ENCODE results near the gene ARHGEF4. TPM values are rescaled to one million over a fixed set of nuclear protein-coding genes. Genes with fewer than 3 reads are reported as not detected.

The ARHGEF4 gene
- total RNA-seq, 2 donors from 2014 or later = 0.20 to 0.80 TPM

GRCh38 chr2:130827502-130828251 is 9.0 kb upstream of the ARHGEF4 start:
- Mint-ChIP-seq H3K27ac (no peak overlapping the region), H3K9me3 (no peaks in the 10 kb centered on the region), H3K36me3 (no peaks in the 10 kb centered on the region)
- ATAC-seq (no peak), DNase-seq (ENCODE audit: low spot score in 2 of 2) (no peak)

GRCh38 chr2:130828461-130828860 is 8.3 kb upstream of the ARHGEF4 start:
- H3K36me3 Mint-ChIP-seq = no peaks in the 10 kb centered on the region
- no peak for DNase-seq (ENCODE audit: low spot score in 2 of 2)
- H3K27ac Mint-ChIP-seq = no peak overlapping the region
- no peak for ATAC-seq
- no peaks in the 10 kb centered on the region for H3K9me3 Mint-ChIP-seq

DNA sequence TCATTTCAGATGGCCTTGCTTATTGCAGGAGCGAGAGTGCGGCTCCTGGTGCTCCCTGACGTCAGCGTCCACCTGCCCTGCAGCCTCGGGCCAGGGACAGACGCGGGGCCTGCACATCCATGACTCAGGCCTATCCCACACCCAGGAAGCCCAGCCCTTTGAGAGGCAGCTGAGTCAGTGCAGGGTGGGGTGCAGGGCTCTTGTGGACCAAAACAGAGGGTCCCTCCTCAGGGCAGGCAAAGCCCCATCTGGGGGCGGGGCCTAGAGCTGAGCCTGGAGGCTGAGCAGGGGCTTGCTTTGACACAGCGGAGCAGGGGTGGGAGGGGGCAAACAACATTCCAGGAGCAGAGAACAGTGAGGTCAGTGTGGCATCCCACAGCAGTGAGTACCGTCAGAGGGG is 7.7 kb upstream of the ARHGEF4 start:
- H3K36me3 Mint-ChIP-seq = no peaks in the 10 kb centered on the region
- DNase-seq (ENCODE audit: low spot score in 2 of 2) (no peak), ATAC-seq (no peak)
- H3K27ac Mint-ChIP-seq = no peak overlapping the region
- no peaks in the 10 kb centered on the region for H3K9me3 Mint-ChIP-seq

- Mint-ChIP-seq H3K9me3 (no peaks in the 10 kb centered on the region), H3K36me3 (no peaks in the 10 kb centered on the region), H3K27ac (no peak overlapping the region)
- ATAC-seq (no peak), DNase-seq (ENCODE audit: low spot score in 2 of 2) (no peak)
These were observed 6.2 kb upstream of the ARHGEF4 start for GRCh38 chr2:130830538-130830937.

GRCh38 chr2:130831356-130831755 is 5.4 kb upstream of the ARHGEF4 start:
- ATAC-seq (no peak), DNase-seq (ENCODE audit: low spot score in 2 of 2) (no peak)
- no peaks in the 10 kb centered on the region for H3K36me3 Mint-ChIP-seq
- H3K9me3 Mint-ChIP-seq = no peaks in the 10 kb centered on the region
- no peak overlapping the region for H3K27ac Mint-ChIP-seq

GRCh38 chr2:130832296-130832940 is 4.3 kb upstream of the ARHGEF4 start:
- DNase-seq (ENCODE audit: low spot score in 2 of 2) (no peak), ATAC-seq (no peak)
- no peaks in the 10 kb centered on the region for H3K9me3 Mint-ChIP-seq
- H3K36me3 Mint-ChIP-seq = no peaks in the 10 kb centered on the region
- no peak overlapping the region for H3K27ac Mint-ChIP-seq

- no peak for ATAC-seq
- H3K36me3 Mint-ChIP-seq = no peaks in the 10 kb centered on the region
- H3K27ac Mint-ChIP-seq = no peak overlapping the region
- no peak for DNase-seq (ENCODE audit: low spot score in 2 of 2)
- no peaks in the 10 kb centered on the region for H3K9me3 Mint-ChIP-seq
These were observed 2.4 kb upstream of the ARHGEF4 start for GRCh38 chr2:130834091-130834930.

- Mint-ChIP-seq H3K9me3 (no peaks in the 10 kb centered on the region), H3K36me3 (no peaks in the 10 kb centered on the region), H3K27ac (no peak overlapping the region)
- DNase-seq (ENCODE audit: low spot score in 2 of 2) (no peak), ATAC-seq (no peak)
These were observed 1.6 kb upstream of the ARHGEF4 start for GRCh38 chr2:130834931-130835765.

DNA sequence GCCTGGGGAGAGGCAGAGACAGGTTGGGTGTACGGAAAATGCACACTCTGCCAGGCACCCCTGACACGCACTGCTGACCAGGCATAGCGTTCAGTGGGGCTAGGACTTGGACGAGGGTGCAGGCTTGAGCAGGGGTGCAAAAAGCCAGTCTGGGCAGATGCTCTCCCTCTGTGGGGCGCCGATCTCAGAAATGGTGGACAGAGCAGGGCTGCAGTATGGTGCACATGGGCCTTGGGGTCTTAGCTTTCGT is 1.0 kb upstream of the ARHGEF4 start:
- ATAC-seq = no peak
- no peak for DNase-seq (ENCODE audit: low spot score in 2 of 2)
- Mint-ChIP-seq H3K36me3 (no peaks in the 10 kb centered on the region), H3K27ac (no peak overlapping the region), H3K9me3 (no peaks in the 10 kb centered on the region)

- Mint-ChIP-seq H3K9me3 (no peaks in the 10 kb centered on the region), H3K36me3 (no peaks in the 10 kb centered on the region), H3K27ac (no peak overlapping the region)
- no peak for DNase-seq (ENCODE audit: low spot score in 2 of 2)
- no peak for ATAC-seq
These were observed 579 bp downstream of the ARHGEF4 start for GRCh38 chr2:130837175-130837810.

- Mint-ChIP-seq H3K36me3 (no peaks in the 10 kb centered on the region), H3K27ac (no peak overlapping the region), H3K9me3 (no peaks in the 10 kb centered on the region)
- DNase-seq (ENCODE audit: low spot score in 2 of 2) (no peak), ATAC-seq (no peak)
These were observed 1.3 kb downstream of the ARHGEF4 start for GRCh38 chr2:130837811-130838565.

- H3K27ac Mint-ChIP-seq = no peak overlapping the region
- no peak for ATAC-seq
- H3K9me3 Mint-ChIP-seq = no peaks in the 10 kb centered on the region
- DNase-seq (ENCODE audit: low spot score in 2 of 2) = no peak
- H3K36me3 Mint-ChIP-seq = no peaks in the 10 kb centered on the region
These were observed 2.5 kb downstream of the ARHGEF4 start for GRCh38 chr2:130839011-130839780.

DNA sequence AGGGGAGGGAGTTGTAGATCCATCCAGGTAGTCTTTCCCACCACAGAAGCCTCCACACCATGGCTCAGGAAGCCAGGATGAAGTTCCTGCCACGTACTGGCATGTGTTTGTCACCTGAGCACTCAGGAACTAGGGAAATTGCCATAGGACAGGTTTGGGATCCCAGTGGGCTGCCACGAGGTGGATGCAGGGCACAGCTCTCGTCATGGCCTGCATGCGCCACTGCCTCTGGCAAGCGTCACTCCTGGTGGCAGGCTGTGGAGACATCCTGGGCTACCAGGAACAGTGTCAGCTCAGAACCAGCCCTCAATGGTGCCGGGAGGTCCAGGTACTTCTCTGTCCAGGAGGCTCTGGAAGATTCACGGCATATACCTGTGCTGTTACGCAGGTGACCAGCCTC is 3.8 kb downstream of the ARHGEF4 start:
- no peak overlapping the region for H3K27ac Mint-ChIP-seq
- ATAC-seq = no peak
- no peaks in the 10 kb centered on the region for H3K36me3 Mint-ChIP-seq
- no peak for DNase-seq (ENCODE audit: low spot score in 2 of 2)
- H3K9me3 Mint-ChIP-seq = no peaks in the 10 kb centered on the region

- DNase-seq (ENCODE audit: low spot score in 2 of 2) (no peak), ATAC-seq (no peak)
- Mint-ChIP-seq H3K9me3 (no peaks in the 10 kb centered on the region), H3K27ac (no peak overlapping the region), H3K36me3 (no peaks in the 10 kb centered on the region)
These were observed 5.1 kb downstream of the ARHGEF4 start for GRCh38 chr2:130841741-130842365.

- ATAC-seq (no peak), DNase-seq (ENCODE audit: low spot score in 2 of 2) (no peak)
- H3K9me3 Mint-ChIP-seq = no peaks in the 10 kb centered on the region
- H3K27ac Mint-ChIP-seq = no peak overlapping the region
- no peaks in the 10 kb centered on the region for H3K36me3 Mint-ChIP-seq
These were observed 6.1 kb downstream of the ARHGEF4 start for GRCh38 chr2:130842770-130843169.

All from activated naive CD4-positive, alpha-beta T cell treated with anti-CD3 and anti-CD28 coated beads, Interleukin-2, amount 50 U/mL, for 72 hours (primary cell).